GM23248 (cell line): ENCODE results near the gene ARL4A.

ENCODE experiments used
- EZH2 ChIP-seq: fragments of 200-600 bp; sonication (generic); IDR thresholded peaks from 2 replicates; pipeline ENCODE4 v1.6.1; 2018; ENCODE audit warnings: antibody characterized with exemption, mild to moderate bottlenecking; ENCODE audit not compliant: insufficient read depth, poor library complexity, severe bottlenecking
- EZH2phosphoT487 ChIP-seq: fragments of 200-600 bp; sonication (generic); IDR thresholded peaks from 2 replicates; pipeline ENCODE4 v1.6.1; 2018; ENCODE audit warnings: antibody characterized with exemption, moderate library complexity, mild to moderate bottlenecking, low read depth; ENCODE audit not compliant: insufficient read depth

DNA sequence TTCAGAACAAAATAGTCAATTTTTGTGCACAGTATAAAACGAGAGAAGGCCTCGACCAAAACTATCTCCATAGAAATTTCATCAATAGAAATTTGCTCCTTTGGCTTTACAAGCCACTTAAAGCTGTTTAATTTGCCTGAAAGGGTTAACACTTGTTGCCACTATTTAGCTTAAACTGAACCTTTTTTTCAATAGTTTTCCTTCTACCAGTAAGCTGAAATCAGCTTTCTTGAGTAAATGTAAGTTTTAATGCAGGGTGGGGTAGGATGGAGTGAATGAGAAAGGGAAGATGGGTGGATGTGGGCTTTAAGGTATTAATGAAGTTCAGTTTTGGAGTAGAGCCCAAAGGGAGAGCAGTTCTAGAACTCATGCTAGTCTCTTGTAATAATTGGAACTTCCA is 39.5 kb downstream of the ARL4A start:
- TF ChIP-seq EZH2 (no peak), EZH2phosphoT487 (no peak)
